Gastrocnemius medialis (tissue), 4 donors: Measurements from ENCODE around the gene RBM48. TPM values are rescaled to one million over a fixed set of nuclear protein-coding genes. Genes with fewer than 3 reads are reported as not detected.

ENCODE experiments used
- ATAC-seq, 2 donors: fragments of 150-250 bp; one replicate each; pipeline ENCODE4 v1.9.1; 2016
- DNase-seq, 2 donors: peaks; one replicate each; pipeline ENCODE4 v3.0.0-alpha.2; 2019
- H3K27ac ChIP-seq, 4 donors: fragments of 200-600 bp; sonication (generic); 1 replicate in 1 of 4; 2 replicates in 3 of 4; pipeline ENCODE4 v1.5.1; 2016 to 2018; ENCODE audit warnings: mild to moderate bottlenecking in 2 of 4, moderate library complexity in 1 of 4
- H3K27me3 ChIP-seq, 3 donors: fragments of 200-600 bp; sonication (generic) in 2 of 3; 1 replicate in 1 of 3; 2 replicates in 2 of 3; pipeline versions ENCODE4 v1.5.1 to v1.6.0; 2016 to 2019; ENCODE audit warnings: mild to moderate bottlenecking in 1 of 3, moderate library complexity in 1 of 3
- H3K36me3 ChIP-seq, 2 donors: fragments of 200-600 bp; sonication (generic) in 1 of 2; one replicate each; pipeline ENCODE4 v1.5.1; 2017 to 2018
- H3K4me1 ChIP-seq, 2 donors: fragments of 200-600 bp; sonication (generic) in 1 of 2; one replicate each; pipeline ENCODE4 v1.5.1; 2016 to 2017; ENCODE audit warnings: mild to moderate bottlenecking in 2 of 2
- H3K4me3 ChIP-seq, 4 donors: fragments of 200-600 bp; sonication (generic) in 3 of 4; 1 replicate in 1 of 4; 2 replicates in 3 of 4; pipeline ENCODE4 v1.5.1; 2016 to 2019; ENCODE audit warnings: mild to moderate bottlenecking in 2 of 4
- H3K9me3 ChIP-seq, 3 donors: fragments of 200-600 bp; sonication (generic) in 2 of 3; 1 replicate in 1 of 3; 2 replicates in 2 of 3; pipeline ENCODE4 v1.5.1; 2016 to 2019
- CTCF ChIP-seq, 5 experiments: fragments of 450-650 bp in 3 of 5; fragments of 200-600 bp in 2 of 5; sonication (generic) in 2 of 5; IDR thresholded peaks in 4 of 5; conservative IDR thresholded peaks in 1 of 5; 1 replicate in 4 of 5; 2 replicates in 1 of 5; pipeline ENCODE4 v1.5.1; 2016 to 2019; ENCODE audit warnings: antibody characterized with exemption in 5 of 5, mild to moderate bottlenecking in 3 of 5, moderate library complexity in 3 of 5
- POLR2A ChIP-seq, 2 donors: fragments of 450-650 bp; IDR thresholded peaks; one replicate each; pipeline ENCODE4 v1.6.1; 2017; ENCODE audit warnings: antibody characterized with exemption in 2 of 2, mild to moderate bottlenecking in 2 of 2, moderate library complexity in 2 of 2
- in situ Hi-C, 4 donors: fragments of 200-750 bp; cut with MboI; loops; one replicate each; pipeline versions ENCODE4 v1.15.0 to v1.8.0; 2017; ENCODE audit warnings: low sequenced_read_pairs in 4 of 4
- intact Hi-C: fragments of 100-400 bp; cut with DNase I; formaldehyde crosslinking; loops from one replicate; pipeline ENCODE4 v1.15.1; 2023; ENCODE audit warnings: low total_unique reads
- total RNA-seq, 4 donors: library from RNA; depleted of rRNA; stranded (reverse); fragments of >200 nt; gene quantifications; one replicate each; pipeline versions ENCODE4 v1.1.0 to v1.2.3, GENCODE V29; 2016

The RBM48 gene
- total RNA-seq, 4 donors from 2014 or later: 8.0 to 11.2 (median 8.8) TPM

GRCh38 chr7:92560602-92561001, 32.0 kb downstream of the RBM48 start:
- Histone ChIP-seq H3K9me3 (no peaks in the 10 kb centered on the region), H3K36me3 (peaks cover 4 to 45% of the 10 kb centered on the region in 2 donors), H3K27ac (no peak overlapping the region), H3K4me1 (no peaks in the 10 kb centered on the region), H3K4me3 (no peak overlapping the region), H3K27me3 (no peaks in the 10 kb centered on the region)
- no peak for DNase-seq
- intact Hi-C loops: no loop called here
- no peak for TF ChIP-seq CTCF (IDR thresholded peaks at IDR 0.05 in 4 of 5, conservative IDR thresholded peaks at IDR 0.05 in 1 of 5)
- no peak for TF ChIP-seq POLR2A (IDR thresholded peaks at IDR 0.05)
- in situ Hi-C loops: loop anchor here in 1 of 4 donors (25.0 kb wide), 1 partner anchor 348 kb away; no protein-coding TSS in a partner anchor
- no peak for ATAC-seq

GRCh38 chr7:92563345-92563744, 34.8 kb downstream of the RBM48 start:
- TF ChIP-seq CTCF (IDR thresholded peaks at IDR 0.05 in 4 of 5, conservative IDR thresholded peaks at IDR 0.05 in 1 of 5) (no peak), POLR2A (IDR thresholded peaks at IDR 0.05) (no peak)
- Histone ChIP-seq H3K4me1 (no peaks in the 10 kb centered on the region), H3K4me3 (no peak overlapping the region), H3K9me3 (no peaks in the 10 kb centered on the region), H3K27ac (no peak overlapping the region), H3K27me3 (no peaks in the 10 kb centered on the region), H3K36me3 (peaks cover 4 to 72% of the 10 kb centered on the region in 2 donors)
- DNase-seq (no peak), ATAC-seq (no peak)
- in situ Hi-C loops: loop anchor here in 1 of 4 donors (25.0 kb wide), 1 partner anchor 351 kb away; no protein-coding TSS in a partner anchor
- intact Hi-C loops: no loop called here

- no peak for DNase-seq
- H3K4me1 ChIP-seq: no peaks in the 10 kb centered on the region
- ATAC-seq: no peak
- no peak overlapping the region for H3K4me3 ChIP-seq
- no peaks in the 10 kb centered on the region for H3K9me3 ChIP-seq
- H3K27me3 ChIP-seq: no peaks in the 10 kb centered on the region
- intact Hi-C loops: no loop called here
- in situ Hi-C loops: loop anchor here in 1 of 4 donors (25.0 kb wide), 1 partner anchor 355 kb away; no protein-coding TSS in a partner anchor
- no peak overlapping the region for H3K27ac ChIP-seq
- H3K36me3 ChIP-seq: peaks cover 3 to 86% of the 10 kb centered on the region in 2 donors
- TF ChIP-seq CTCF (IDR thresholded peaks at IDR 0.05 in 4 of 5, conservative IDR thresholded peaks at IDR 0.05 in 1 of 5) (no peak), POLR2A (IDR thresholded peaks at IDR 0.05) (no peak)
Observed at GRCh38 chr7:92567460-92567859, 38.9 kb downstream of the RBM48 start.

- ATAC-seq (no peak), DNase-seq (no peak)
- no peaks in the 10 kb centered on the region for H3K4me1 ChIP-seq
- in situ Hi-C loops (loop anchor here in 1 of 4 donors (25.0 kb wide), 1 partner anchor 357 kb away; no protein-coding TSS in a partner anchor), intact Hi-C loops (no loop called here)
- H3K27me3 ChIP-seq: no peaks in the 10 kb centered on the region
- TF ChIP-seq CTCF (IDR thresholded peaks at IDR 0.05 in 4 of 5, conservative IDR thresholded peaks at IDR 0.05 in 1 of 5): no peak
- TF ChIP-seq POLR2A (IDR thresholded peaks at IDR 0.05): no peak
- H3K27ac ChIP-seq: no peak overlapping the region
- H3K9me3 ChIP-seq: no peaks in the 10 kb centered on the region
- H3K4me3 ChIP-seq: no peak overlapping the region
- H3K36me3 ChIP-seq: peaks cover 0 to 74% of the 10 kb centered on the region in 2 donors
Observed at GRCh38 chr7:92569137-92569536, 40.5 kb downstream of the RBM48 start.

- ATAC-seq: no peak
- Histone ChIP-seq H3K27ac (no peak overlapping the region), H3K4me3 (no peak overlapping the region), H3K27me3 (no peaks in the 10 kb centered on the region), H3K9me3 (no peaks in the 10 kb centered on the region), H3K4me1 (no peaks in the 10 kb centered on the region), H3K36me3 (peaks cover 0 to 75% of the 10 kb centered on the region in 2 donors)
- no peak for DNase-seq
- in situ Hi-C loops (no loop called here), intact Hi-C loops (no loop called here)
- no peak for TF ChIP-seq POLR2A (IDR thresholded peaks at IDR 0.05)
- TF ChIP-seq CTCF (IDR thresholded peaks at IDR 0.05 in 4 of 5, conservative IDR thresholded peaks at IDR 0.05 in 1 of 5): no peak
Observed at GRCh38 chr7:92576296-92576695, 47.7 kb downstream of the RBM48 start.
